Measurements from ENCODE around the gene EIF1.
A peak's percentile ranks its signal among the peaks of the same experiment; 100 is the strongest.

The EIF1 gene

GRCh38 chr17:41736983-41737679, 48.4 kb downstream of the EIF1 start:
- DNase-seq (ENCODE audit: low spot score) = no peak

DNA sequence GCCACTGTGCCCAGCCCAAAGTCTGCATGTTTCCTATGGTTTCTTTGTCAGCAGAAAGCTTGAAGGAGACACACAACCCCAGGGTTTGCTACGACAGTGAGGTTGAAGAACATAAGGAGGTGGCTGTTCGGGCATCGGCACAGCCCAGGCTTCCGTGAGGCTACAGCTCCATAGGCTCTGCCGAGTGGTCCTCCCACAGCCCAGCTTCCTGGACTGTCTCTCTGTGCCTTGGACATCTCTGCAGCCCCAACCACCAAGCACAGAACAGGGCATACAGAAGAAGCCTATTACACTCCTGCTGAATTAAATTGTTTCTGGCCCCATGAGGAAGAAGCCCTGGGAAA, 49.0 kb downstream of the EIF1 start:
- DNase-seq (ENCODE audit: low spot score) = no peak

DNA sequence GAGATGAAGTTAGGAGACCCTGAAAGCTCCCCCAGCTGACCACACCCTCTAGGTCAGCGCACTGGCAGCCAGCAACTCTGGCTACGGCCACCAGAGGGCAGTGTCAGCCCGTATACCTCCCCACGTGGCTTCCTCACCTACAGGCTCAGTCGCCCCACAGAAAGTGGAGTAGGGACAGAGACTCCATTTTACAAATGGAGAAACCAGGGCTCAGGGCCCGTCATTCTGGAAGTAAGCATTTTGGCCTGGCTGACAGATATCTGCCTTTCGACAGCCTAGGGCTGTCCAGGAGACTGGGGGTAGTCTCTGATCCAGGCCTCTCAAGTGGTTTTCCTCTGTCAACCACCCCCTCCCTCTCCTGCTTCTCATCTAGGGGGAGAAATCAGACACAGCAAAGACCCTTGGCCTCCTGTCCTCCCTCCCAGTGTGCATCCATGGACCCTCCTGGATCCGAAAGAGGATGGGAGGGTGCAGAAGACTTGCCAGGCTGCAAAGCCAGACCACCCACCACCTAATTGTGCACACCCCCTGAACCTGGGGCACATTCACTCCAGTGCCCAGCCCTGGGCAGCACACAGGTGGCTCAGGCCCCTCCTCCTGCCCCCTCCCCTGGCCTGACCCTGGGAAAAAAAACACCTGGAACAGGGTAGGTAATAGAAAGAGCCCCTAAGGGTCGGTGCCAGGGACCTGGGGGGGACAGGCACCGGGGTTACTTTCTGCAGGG, 49.6 kb downstream of the EIF1 start:
- peak; percentile 86 for DNase-seq (ENCODE audit: low spot score)

DNA sequence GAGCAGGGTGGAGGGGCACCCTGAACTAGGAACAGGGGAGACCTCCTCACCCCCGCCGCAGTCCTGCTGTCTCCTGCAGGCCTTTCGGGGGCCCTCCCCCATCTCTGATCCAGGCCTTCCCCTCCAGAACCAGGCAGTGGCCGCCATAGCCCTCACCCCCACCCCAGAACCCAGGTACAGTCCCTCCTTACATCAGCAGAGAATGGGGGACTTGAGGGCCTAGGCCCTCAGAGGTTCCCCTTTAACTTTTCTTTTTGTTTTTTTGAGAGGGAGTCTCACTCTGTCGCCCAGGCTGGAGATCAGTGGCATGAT, 50.1 kb downstream of the EIF1 start:
- no peak for DNase-seq (ENCODE audit: low spot score)

DNA sequence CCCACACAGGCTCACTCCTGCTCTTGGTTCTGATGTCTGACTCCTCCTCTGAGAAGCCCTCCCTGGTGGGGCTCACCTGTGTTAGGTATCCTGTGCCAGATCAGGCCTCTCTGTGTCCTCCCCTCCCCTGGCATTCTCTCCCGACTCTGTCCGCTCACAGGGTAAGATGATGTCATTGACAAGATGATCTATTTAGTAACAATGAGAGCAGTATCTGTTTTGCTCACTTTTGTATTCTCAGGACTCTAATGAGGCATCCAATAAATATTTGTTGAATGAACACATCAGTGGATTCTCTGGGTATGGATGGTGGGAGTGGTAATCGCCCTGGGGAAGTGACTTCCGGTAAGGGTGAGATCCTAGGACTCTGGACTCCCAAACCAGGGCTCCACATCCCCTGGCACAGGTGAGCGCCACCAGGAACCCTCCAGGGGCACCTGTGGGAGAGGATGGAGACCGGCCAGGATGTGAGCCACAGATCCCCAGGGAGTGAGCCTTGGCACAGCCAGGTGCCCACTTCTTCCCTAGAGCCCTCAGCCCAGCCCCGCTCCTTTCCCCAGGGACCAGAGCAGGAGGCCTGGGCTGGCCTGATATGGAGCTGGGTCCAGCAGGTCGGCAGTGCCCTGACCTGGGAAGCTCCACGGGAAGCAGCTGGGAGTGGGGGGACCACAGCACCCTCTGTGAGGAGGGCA, 51.1 kb downstream of the EIF1 start:
- DNase-seq (ENCODE audit: low spot score) = peak; percentile 42

GRCh38 chr17:41740506-41740905, 51.8 kb downstream of the EIF1 start:
- no peak for DNase-seq (ENCODE audit: low spot score)

DNA sequence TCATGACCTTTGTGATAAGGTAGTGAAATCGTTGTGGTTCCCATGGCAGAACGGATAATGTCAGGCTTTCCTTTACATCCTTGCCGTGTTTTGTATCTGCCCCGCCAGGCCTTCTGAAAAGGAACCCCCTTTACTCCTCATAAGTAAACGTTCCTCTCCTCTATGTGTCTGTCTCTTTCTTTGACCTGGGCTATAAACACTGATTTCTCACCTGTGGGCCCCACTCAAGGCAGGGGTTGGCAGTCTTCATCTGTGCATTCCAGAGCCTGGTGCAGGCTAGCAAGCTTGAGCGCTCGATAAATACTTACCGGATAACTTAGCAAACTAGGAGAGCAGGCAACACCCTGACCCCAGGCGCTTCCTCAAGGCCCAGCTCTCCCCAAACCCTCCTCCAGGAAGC, 53.0 kb downstream of the EIF1 start:
- DNase-seq (ENCODE audit: low spot score) = no peak
